Neural cell (in vitro differentiated cells): ENCODE data around the gene LEMD2. TPM values are rescaled to one million over a fixed set of nuclear protein-coding genes. Genes with fewer than 3 reads are reported as not detected.

Experiments
- H2AFZ ChIP-seq: fragments of 200-600, 300-800 bp; sonication (generic), shearing (Covaris generic); 2 replicates; pipeline ENCODE4 v1.6.0; 2014; ENCODE audit warnings: low read depth, mild to moderate bottlenecking, antibody characterized with exemption, low read length, moderate library complexity
- H3F3A ChIP-seq: fragments of 200-600 bp; shearing (Covaris generic); 2 replicates; pipeline ENCODE4 v1.6.1; 2016; ENCODE audit warnings: mild to moderate bottlenecking, moderate library complexity, mixed read lengths, antibody characterized with exemption, low read length; ENCODE audit not compliant: insufficient read depth, poor library complexity, severe bottlenecking
- H3K27ac ChIP-seq: fragments of 200-600, 300-800 bp; sonication (generic), shearing (Covaris generic); 2 replicates; pipeline ENCODE4 v1.5.1; 2014; ENCODE audit warnings: mild to moderate bottlenecking, low read length, moderate library complexity
- H3K27me3 ChIP-seq: fragments of 300-800, 200-600 bp; sonication (generic), shearing (Covaris generic); 2 replicates; pipeline ENCODE4 v1.6.0; 2014; ENCODE audit warnings: mild to moderate bottlenecking, low read depth, low read length, moderate library complexity; ENCODE audit not compliant: insufficient read depth
- H3K36me3 ChIP-seq: fragments of 300-800, 200-600 bp; sonication (generic), shearing (Covaris generic); 2 replicates; pipeline ENCODE4 v1.5.1; 2014; ENCODE audit warnings: mild to moderate bottlenecking, antibody characterized with exemption, low read length, moderate library complexity; ENCODE audit not compliant: insufficient read depth
- H3K4me2 ChIP-seq: fragments of 300-800, 200-600 bp; sonication (generic), shearing (Covaris generic); 2 replicates; pipeline ENCODE4 v1.6.0; 2014; ENCODE audit warnings: mild to moderate bottlenecking, low read length
- H3K4me3 ChIP-seq: fragments of 300-800, 200-600 bp; sonication (generic), shearing (Covaris generic); 2 replicates; pipeline ENCODE4 v1.5.1; 2014; ENCODE audit warnings: mild to moderate bottlenecking, low read length, moderate library complexity
- H3K79me2 ChIP-seq: fragments of 200-600 bp; shearing (Covaris generic); replicated peaks from 2 replicates; pipeline ENCODE4 v1.6.0; 2014; ENCODE audit warnings: mild to moderate bottlenecking, low read length, moderate library complexity; ENCODE audit not compliant: insufficient read depth
- H3K9ac ChIP-seq: fragments of 300-800, 200-600 bp; sonication (generic), shearing (Covaris generic); 2 replicates; pipeline ENCODE4 v1.6.1; 2016; ENCODE audit warnings: mild to moderate bottlenecking, low read length, mixed read lengths
- H3K9me2 ChIP-seq: fragments of 200-600 bp; shearing (Covaris generic); 2 replicates; pipeline ENCODE4 v1.6.1; 2016; ENCODE audit warnings: mild to moderate bottlenecking, low read length, mixed read lengths; ENCODE audit not compliant: insufficient read depth
- H3K9me3 ChIP-seq: fragments of 200-600, 300-800 bp; sonication (generic), shearing (Covaris generic); 2 replicates; pipeline ENCODE4 v1.6.1; 2016; ENCODE audit warnings: mild to moderate bottlenecking, mixed run types, low read length, moderate library complexity, mixed read lengths
- H4K20me1 ChIP-seq: fragments of 200-600 bp; shearing (Covaris generic); 2 replicates; pipeline ENCODE4 v1.6.1; 2016; ENCODE audit warnings: mild to moderate bottlenecking, mixed run types; ENCODE audit not compliant: insufficient read depth
- EP300 ChIP-seq: fragments of 450-650 bp; conservative IDR thresholded peaks from 2 replicates; pipeline ENCODE4 v1.6.1; 2014; ENCODE audit warnings: antibody characterized with exemption, mild to moderate bottlenecking, moderate library complexity; ENCODE audit not compliant: poor library complexity, severe bottlenecking
- EZH2 ChIP-seq: fragments of 200-600, 300-800 bp; shearing (Covaris generic), sonication (generic); IDR thresholded peaks from 2 replicates; pipeline ENCODE4 v1.6.1; 2014; ENCODE audit warnings: antibody characterized with exemption, low read length, borderline replicate concordance, mild to moderate bottlenecking; ENCODE audit not compliant: insufficient read depth, poor library complexity, severe bottlenecking
- MXI1 ChIP-seq: fragments of 450-650 bp; conservative IDR thresholded peaks from 2 replicates; pipeline ENCODE4 v1.6.1; 2014; ENCODE audit warnings: antibody characterized with exemption, mild to moderate bottlenecking; ENCODE audit not compliant: poor library complexity, severe bottlenecking
- POLR2AphosphoS5 ChIP-seq: IDR thresholded peaks from 2 replicates; pipeline ENCODE4 v1.6.1; 2012
- RAD21 ChIP-seq: fragments of 450-650 bp; conservative IDR thresholded peaks from 2 replicates; pipeline ENCODE4 v1.6.1; 2014; ENCODE audit warnings: antibody characterized with exemption, mild to moderate bottlenecking, moderate library complexity
- SMC3 ChIP-seq: fragments of 450-650 bp; conservative IDR thresholded peaks from 2 replicates; pipeline ENCODE4 v1.6.1; 2014; ENCODE audit warnings: antibody characterized with exemption, mild to moderate bottlenecking, moderate library complexity; ENCODE audit not compliant: poor library complexity
- TAF1 ChIP-seq: IDR thresholded peaks from 2 replicates; pipeline ENCODE4 v1.6.1; 2012; ENCODE audit warnings: low read depth
- polyA plus RNA-seq: library from polyadenylated mRNA; depleted of rRNA; stranded (reverse); fragments of >200 nt; gene quantifications from 2 replicates; pipeline ENCODE4 v1.2.3, GENCODE V29; 2014
- TF ChIP-seq, protein P1 (sequence below): IDR thresholded peaks from 2 replicates; pipeline ENCODE4 v1.6.1; 2012; ENCODE audit warnings: borderline replicate concordance
- TF ChIP-seq, protein P2 (sequence below): fragments of 450-650 bp; IDR thresholded peaks from 2 replicates; pipeline ENCODE4 v1.5.1; 2014; ENCODE audit warnings: antibody characterized with exemption, mild to moderate bottlenecking, moderate library complexity; ENCODE audit not compliant: poor library complexity, severe bottlenecking

Gene LEMD2
- polyA plus RNA-seq, 1 donor from 2014 or later: 84.6 TPM

GRCh38 chr6:33777398-33778388 is 11.2 kb downstream of the LEMD2 start:
- peaks cover 10% of the 10 kb centered on the region for H3K36me3 ChIP-seq
- H3K27ac ChIP-seq: peak overlapping the region; percentile 61
- H3K9ac ChIP-seq: peak overlapping the region; percentile 44
- TF ChIP-seq, protein P1, sequence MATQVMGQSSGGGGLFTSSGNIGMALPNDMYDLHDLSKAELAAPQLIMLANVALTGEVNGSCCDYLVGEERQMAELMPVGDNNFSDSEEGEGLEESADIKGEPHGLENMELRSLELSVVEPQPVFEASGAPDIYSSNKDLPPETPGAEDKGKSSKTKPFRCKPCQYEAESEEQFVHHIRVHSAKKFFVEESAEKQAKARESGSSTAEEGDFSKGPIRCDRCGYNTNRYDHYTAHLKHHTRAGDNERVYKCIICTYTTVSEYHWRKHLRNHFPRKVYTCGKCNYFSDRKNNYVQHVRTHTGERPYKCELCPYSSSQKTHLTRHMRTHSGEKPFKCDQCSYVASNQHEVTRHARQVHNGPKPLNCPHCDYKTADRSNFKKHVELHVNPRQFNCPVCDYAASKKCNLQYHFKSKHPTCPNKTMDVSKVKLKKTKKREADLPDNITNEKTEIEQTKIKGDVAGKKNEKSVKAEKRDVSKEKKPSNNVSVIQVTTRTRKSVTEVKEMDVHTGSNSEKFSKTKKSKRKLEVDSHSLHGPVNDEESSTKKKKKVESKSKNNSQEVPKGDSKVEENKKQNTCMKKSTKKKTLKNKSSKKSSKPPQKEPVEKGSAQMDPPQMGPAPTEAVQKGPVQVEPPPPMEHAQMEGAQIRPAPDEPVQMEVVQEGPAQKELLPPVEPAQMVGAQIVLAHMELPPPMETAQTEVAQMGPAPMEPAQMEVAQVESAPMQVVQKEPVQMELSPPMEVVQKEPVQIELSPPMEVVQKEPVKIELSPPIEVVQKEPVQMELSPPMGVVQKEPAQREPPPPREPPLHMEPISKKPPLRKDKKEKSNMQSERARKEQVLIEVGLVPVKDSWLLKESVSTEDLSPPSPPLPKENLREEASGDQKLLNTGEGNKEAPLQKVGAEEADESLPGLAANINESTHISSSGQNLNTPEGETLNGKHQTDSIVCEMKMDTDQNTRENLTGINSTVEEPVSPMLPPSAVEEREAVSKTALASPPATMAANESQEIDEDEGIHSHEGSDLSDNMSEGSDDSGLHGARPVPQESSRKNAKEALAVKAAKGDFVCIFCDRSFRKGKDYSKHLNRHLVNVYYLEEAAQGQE: peak; percentile 3
- TF ChIP-seq SMC3: no peak
- TF ChIP-seq EZH2: no peak
- no peak for TF ChIP-seq EP300
- TF ChIP-seq POLR2AphosphoS5: no peak
- H3K27me3 ChIP-seq: no peaks in the 10 kb centered on the region
- no peaks in the 10 kb centered on the region for H3K9me2 ChIP-seq
- peaks cover 2% of the 10 kb centered on the region for H3F3A ChIP-seq
- no peaks in the 10 kb centered on the region for H3K79me2 ChIP-seq
- no peak overlapping the region for H2AFZ ChIP-seq
- H3K4me2 ChIP-seq: no peak overlapping the region
- no peaks in the 10 kb centered on the region for H4K20me1 ChIP-seq
- H3K4me3 ChIP-seq: peak overlapping the region; percentile 36
- H3K9me3 ChIP-seq: no peaks in the 10 kb centered on the region

GRCh38 chr6:33776764-33777163 is 12.2 kb downstream of the LEMD2 start:
- no peaks in the 10 kb centered on the region for H3K9me3 ChIP-seq
- no peak overlapping the region for H2AFZ ChIP-seq
- H3K36me3 ChIP-seq: peaks cover 18% of the 10 kb centered on the region
- no peaks in the 10 kb centered on the region for H3K9me2 ChIP-seq
- no peak overlapping the region for H3K4me3 ChIP-seq
- no peak overlapping the region for H3K4me2 ChIP-seq
- H3K9ac ChIP-seq: no peak overlapping the region
- TF ChIP-seq EZH2 (no peak), TAF1 (no peak), EP300 (no peak), MXI1 (no peak), RAD21 (no peak), SMC3 (no peak), POLR2AphosphoS5 (no peak)
- TF ChIP-seq, protein P1: no peak
- TF ChIP-seq, protein P2, sequence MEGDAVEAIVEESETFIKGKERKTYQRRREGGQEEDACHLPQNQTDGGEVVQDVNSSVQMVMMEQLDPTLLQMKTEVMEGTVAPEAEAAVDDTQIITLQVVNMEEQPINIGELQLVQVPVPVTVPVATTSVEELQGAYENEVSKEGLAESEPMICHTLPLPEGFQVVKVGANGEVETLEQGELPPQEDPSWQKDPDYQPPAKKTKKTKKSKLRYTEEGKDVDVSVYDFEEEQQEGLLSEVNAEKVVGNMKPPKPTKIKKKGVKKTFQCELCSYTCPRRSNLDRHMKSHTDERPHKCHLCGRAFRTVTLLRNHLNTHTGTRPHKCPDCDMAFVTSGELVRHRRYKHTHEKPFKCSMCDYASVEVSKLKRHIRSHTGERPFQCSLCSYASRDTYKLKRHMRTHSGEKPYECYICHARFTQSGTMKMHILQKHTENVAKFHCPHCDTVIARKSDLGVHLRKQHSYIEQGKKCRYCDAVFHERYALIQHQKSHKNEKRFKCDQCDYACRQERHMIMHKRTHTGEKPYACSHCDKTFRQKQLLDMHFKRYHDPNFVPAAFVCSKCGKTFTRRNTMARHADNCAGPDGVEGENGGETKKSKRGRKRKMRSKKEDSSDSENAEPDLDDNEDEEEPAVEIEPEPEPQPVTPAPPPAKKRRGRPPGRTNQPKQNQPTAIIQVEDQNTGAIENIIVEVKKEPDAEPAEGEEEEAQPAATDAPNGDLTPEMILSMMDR: no peak
- no peaks in the 10 kb centered on the region for H3K27me3 ChIP-seq
- H3K79me2 ChIP-seq: no peaks in the 10 kb centered on the region
- H3K27ac ChIP-seq: peak overlapping the region; percentile 61
- peaks cover 5% of the 10 kb centered on the region for H3F3A ChIP-seq
- H4K20me1 ChIP-seq: no peaks in the 10 kb centered on the region
